GM21447 (cell line): ENCODE measurements around the gene AGA.

ENCODE experiments used
- ATAC-seq: cut with Tn5 transposase; IDR thresholded peaks from one replicate; pipeline ENCODE4 v1.9.1; 2021; ENCODE audit not compliant: unreplicated experiment

AGA gene

DNA sequence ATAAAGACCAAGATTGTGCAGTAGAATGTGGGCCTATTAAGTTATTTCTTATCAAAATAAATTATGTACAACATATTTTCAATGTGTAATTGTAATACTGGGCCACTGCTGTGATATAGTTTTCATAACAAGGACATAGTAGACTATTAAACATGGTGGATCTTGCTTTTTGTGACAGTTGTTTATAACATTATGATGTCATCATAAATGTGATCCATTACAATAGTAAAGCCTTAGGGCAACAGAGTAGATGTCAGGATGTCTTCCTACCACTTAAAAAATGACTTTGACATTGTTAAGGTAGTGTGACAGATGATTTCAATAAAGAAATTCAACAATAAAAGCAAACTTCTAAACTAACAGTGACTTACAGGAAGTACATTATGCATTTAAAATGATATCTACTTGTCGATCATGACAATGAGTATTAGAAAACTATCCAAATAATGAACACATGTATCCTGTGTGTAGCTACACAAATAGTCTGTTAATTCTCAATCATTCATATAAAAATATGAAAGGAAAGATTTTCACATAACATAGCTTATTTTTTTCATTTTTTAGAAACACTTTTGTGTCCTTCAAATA lies 5.3 kb upstream of the AGA start:
- ATAC-seq, result no peak

DNA sequence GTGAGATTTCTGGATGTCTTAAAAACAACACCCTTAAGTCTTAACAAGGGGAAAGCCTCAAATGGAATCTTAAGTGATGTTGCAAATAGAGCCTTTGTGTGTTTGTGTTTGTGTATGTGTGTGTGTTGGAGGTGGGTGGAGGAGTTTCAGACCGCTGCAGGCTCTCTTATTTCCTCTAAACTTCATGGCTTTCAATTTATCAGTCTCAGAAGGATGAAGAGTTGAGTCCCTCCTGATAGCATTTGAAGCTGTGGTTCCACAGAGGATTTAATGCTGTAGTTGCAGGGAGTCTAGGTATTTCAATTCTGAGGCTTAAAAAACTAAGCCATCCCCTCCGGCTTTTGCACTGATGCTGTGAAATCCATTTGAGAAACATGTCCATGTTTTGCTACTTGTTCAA lies 4.3 kb upstream of the AGA start:
- no peak for ATAC-seq

DNA sequence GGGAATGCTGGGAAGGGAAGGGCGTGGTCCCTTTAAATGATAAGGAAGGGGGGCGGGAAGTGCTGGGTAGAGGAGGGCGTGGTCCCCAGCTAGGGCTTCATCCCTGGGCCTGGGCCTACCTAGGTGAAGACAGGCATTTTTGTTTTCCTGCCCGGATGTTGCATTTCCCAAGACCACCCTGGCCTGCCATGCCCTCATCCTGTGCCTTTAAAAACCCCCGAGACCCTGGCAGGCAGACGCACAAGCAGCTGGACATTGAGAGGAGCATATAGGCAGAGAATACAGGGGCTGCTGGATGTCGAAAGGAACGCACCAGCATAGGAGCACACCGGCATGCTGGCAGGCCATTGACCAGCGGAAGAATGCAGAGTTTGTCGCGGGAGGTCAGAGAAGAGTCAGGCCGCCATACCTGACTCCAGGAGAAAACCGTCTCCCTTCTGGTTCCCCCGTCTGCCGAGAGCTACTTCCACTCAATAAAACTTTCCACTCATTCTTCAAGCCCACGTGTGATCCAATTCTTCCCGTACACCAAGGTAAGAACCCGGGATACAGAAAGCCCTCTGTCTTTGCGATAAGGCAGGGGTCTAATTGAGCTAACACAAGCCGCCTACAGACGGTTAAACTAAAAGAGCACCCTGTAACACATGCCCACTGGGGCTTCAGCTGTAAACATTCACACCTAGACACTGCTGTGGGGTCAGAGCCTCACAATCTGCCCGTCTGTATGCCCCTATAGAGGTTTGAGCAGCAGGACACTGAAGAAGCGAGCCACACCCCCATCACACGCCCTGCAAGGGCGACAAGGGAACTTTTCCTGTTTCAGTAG lies 2.9 kb upstream of the AGA start:
- ATAC-seq, result no peak

DNA sequence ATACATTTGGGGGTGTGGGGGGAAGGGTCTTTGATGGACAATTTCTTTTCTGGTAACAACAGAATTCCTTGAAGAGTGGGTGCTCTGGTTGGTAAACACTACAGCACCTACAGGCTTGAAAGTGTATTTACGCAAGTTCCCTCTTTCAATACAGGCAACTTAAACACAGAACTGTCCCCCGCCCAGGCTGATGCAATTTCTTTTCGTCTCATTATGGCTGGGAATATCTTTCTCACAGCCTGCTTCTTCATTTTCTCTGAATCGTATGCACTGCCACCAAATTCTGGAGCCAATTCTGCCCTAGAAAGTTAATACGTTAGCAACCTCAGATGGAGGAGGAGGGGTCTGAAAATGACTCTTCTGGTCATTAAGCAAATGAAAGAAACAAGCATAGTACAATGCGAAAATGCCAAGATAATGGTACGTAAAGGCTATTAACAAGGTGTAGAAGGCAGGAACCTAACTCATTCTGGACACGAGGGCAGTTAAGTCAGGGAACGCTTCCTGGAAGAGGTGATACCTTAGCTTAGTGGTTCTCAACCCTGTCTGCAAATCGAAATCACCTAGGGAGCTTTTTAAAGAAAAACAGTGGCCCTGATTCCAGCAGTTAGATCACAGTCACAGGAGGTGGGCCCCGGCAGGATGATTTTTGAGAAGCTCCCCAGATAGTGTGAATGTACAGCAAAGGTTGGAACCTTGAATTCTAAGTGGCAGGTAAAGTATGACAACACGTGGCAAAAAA lies 1.0 kb downstream of the AGA start:
- peak; percentile 28 for ATAC-seq

DNA sequence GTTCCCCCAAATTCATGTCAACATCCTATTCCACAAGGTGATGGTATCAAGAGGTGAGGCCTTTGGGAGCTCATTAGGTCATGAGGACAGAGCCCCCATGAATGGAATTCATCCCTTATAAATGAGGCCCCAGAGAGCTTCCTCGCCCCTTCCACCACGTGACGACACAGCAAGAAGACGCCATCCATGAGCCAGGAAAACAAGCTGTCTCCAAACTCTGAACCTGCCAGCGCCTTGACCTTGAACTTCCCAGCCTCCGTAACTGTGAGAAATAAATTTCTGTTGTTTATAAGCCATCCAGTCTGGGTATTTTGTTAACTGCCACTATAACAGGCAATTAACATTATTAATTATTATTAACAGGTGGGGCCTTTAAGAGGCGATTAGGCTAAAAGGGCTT lies 5.8 kb downstream of the AGA start:
- no peak for ATAC-seq

DNA sequence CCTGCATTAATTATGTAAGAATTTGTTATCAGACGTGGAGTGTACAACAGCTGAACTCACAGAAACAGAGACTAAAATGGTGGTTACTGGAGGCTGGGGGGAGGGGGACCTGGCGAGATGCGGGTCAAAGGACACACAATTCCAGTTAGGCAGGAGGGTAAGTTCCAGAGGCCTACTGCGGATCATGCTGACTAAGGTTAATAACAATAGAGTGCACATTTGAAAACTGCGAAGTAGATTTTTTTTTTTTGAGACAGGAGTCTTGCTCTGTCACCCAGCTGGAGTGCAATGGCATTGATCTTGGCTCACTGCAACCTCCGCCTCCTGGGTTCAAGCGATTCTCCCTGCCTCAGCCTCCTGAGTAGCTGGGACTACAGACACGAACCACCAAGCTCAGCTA lies 7.6 kb downstream of the AGA start:
- ATAC-seq, result no peak

DNA sequence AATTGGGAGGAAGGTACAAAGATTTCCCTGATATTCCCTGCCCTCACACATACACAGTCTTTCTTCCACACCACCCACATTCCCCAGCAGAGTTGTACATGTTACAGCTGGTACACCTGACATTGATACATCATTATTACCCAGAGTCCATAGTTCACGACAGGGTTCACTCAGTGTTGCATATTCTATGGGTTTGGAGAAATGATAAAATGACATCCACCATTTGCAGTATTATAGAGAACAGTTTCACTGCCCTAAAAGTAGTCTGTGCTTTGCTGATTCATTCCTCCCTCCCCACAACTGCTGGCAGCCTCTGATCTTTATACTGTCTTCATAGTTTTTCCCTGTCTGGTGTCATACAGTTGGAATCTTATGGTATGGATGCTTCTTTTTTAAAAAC lies 15.0 kb downstream of the AGA start:
- no peak for ATAC-seq

DNA sequence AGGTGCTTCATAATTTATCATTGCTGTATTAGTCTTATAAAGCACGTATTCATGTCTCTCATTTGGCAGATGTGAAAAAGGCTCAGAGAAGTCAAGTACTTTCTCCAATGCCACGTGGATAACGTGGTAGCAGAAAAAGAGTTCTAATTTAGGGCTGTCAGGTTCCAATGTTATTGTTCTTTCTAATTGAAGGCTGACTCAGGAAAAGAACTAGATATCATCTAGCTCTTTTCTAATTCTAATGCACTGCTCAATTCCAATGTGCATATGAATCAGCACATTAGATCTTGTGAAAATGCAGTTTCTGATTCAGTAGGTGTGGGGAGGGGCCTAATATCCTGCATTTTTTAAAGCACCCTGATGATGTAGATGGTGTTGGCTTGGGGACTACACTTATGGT lies 22.8 kb downstream of the AGA start:
- ATAC-seq, result no peak

DNA sequence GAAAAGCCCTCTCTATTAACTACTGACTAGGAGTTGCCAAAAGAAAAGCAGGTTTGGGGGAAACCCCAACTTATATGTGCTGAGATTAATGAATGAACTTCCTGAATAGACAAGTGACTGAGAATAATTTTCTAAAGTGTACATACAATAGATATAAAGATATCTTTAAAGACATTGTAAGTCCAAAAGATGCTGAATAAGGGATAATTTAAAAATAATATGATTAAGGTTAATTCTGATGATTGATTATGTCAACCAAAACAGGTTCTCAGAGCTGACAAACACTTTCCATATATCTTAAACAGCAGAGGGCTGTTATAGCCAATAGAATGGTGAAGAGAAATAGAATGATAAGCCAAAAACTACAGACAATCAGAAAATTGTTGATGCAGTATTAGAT lies 28.6 kb downstream of the AGA start:
- no peak for ATAC-seq

DNA sequence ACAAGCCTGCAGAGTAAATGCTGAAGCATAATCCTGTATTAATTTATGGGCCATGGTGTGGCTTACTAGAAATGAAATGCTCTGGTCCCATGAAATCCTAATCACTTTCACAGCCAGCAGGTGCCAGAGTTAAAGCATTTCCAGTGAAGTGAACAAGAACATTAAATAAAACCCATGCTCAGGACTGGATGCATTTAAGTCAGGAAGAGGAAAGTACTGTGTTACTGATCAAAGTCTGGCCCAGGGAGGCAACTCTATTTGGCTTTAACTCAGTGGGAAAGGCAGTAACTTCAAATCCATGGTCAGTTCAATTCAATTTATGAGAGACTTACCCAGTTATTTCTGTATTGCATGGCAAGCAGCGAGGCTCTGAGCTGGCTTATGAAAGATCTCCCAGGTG lies 29.2 kb downstream of the AGA start:
- ATAC-seq, result no peak

DNA sequence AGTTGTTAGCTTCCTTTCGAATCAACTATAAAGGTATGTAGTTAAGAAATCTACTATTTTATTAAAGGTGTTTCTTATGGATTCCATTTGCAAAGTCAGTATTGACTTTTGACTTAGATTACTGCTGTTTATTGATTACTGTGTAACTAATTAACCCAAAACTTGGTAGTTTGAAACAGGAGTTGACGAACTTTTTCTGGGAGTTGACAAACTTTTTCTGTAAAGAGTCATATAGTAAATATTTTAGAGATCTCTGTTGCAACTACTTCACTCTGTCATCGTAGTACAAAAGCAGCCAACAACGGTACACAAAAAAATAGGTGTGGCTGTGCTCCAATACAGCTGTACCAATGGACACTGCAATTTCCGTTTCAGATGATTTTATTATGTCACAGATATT lies 30.2 kb downstream of the AGA start:
- no peak for ATAC-seq

DNA sequence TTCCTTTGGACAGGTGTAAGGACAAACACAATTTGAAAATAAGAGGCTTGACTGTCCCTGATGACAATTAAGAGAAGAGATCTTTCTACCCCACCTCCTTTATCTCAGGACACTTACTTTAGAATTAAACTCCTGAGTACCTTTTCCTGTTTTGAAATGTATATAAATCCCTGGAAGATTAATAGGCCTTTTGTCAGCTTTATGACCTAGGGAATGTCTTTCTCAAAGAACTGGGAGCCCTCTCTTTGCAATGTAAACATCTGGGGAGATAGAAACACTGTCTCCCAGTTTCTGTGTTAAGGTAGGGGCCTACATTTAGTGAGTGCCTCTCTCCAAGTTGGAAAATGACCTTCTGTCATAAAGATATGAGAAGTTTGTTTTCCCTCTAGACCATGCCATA lies 31.7 kb downstream of the AGA start:
- no peak for ATAC-seq

DNA sequence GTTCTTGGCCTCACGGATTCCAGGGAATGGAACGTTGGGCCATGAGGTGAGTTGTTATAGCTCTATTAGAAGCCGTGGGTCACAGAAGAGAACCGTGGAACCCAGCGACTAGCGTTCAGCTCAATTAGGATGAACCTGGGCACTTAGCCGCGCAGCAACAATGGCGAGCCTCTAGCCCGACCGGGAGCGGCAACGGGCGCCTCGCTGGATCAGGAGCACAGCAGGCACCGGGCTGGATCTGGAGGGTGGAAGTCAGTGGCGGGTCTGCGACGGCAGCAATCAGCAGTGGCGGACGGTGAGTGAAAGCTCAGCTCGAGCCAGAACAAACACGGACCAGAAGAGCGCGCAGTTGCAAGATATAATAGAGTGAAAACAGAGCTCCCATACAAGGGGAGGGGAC lies 34.2 kb downstream of the AGA start:
- no peak for ATAC-seq

DNA sequence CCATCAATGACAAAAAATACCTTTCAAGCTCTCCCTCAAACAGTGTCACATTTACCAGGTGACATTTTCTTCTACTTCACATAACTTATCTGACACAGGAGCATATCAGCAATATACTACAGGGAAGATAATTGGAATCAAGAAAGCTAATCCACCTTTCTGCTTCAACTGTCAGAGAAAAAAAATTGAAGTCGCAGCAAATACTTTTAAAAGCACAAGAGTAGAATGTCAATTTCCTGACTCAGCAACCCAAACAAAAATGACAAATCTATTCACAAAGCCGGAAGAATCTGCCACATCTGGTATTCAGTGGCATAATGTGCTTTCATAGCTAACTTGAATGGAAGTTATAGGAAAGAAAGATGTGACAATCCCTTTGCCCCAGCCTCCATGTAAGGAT lies 36.7 kb downstream of the AGA start:
- ATAC-seq, result no peak

DNA sequence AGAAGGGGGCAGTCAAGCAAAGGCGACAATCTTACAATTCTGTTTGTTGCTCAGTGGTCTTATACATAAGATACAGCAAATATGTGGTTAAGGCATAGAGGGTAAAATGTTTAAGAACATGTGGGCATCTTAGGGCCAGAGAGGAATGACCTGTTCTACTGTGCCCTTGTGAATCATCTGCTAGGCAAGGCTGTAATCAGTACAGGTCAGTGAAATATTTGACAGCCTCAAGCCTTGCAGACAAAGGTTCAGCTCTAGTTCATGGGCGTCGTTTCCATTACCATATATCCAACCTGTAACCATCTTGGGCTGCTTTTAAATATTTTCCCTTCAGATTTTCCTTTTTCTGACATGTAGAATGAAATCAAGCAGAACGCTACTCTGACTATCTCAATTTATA lies 37.3 kb downstream of the AGA start:
- no peak for ATAC-seq

DNA sequence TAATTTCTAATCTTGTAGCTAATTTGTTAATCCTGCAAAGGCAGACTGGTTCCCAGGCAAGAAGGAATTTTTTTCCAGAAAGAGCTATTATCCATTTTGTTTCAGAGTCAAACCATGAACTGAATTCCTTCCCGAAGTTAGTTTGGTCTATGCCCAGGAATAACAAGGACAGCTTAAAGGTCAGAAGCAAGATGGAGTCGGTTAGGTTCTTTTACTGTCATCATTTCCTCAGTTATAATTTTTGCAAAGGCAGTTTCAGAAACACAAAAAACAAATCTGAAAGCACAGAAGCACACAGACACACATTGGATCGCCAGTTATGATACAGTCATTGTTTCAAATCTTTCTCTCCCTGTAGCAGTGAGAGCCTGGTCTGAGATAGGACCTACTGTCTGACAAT lies 37.9 kb downstream of the AGA start:
- ATAC-seq, result no peak

DNA sequence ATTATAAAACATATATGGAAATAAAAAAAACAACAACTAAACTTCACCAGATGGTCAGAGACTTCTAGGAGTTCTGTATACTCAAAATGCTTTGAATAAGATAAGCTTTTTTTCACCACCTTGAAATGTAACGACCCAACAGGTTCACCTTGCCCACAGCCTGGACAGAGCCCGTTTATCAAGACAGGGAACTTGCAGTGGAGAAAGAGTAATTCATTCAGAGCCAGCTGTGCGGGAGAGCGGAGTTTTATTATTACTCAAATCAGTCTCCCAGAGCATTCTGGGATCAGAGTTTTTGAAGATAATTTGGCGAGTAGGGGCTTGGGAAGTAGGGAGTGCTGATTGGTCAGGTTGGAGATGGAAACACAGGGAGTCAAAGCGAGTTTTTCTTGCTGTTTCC lies 38.5 kb downstream of the AGA start:
- no peak for ATAC-seq

DNA sequence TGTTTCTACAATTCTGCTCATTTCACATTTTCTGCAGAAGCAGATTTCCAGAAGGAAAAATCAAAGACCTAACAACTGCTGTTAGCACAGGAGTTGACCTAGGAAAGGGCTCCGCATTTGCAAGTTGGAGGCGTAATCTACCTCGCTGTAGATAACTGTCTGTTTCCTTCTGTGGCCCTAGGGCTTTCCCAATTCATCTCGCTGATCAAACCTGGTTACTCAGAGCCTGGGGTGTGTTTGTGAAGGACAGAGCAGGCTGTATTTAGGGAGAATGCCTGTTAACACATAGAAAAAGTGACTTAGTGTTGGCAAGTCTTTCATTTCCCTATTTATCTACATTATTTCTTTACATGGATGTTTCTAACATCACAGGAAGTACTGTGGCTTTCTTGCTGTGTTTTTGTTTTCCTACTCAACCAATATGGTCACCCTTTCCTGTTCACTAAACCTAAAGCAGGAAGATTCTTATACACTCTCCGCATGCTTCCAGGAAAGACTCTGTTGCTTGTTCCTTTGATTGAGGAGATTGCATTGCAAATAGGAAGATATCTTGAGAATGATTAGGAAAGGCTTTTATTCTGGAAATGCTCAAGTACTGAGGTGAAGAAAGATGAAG lies 40.5 kb downstream of the AGA start:
- no peak for ATAC-seq

DNA sequence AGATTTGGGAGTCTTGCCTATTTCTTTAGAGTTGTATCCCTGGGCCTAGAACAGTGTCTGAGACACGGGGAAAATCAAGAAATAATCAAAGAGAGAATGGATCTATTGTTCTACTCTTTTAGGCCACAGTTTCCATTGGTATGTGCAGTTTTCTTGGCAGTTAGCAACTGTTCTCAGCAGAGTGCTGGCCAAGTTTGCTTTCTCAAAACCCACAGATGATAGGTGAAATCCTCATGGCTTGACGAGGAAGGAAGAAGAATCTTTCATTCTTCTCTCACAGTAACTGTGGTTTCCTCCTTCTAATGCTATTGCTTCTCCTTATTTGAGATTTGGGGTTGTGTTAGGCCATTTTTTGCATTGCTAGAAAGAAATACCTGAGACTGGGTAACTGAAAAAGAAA lies 42.2 kb downstream of the AGA start:
- ATAC-seq, result no peak

DNA sequence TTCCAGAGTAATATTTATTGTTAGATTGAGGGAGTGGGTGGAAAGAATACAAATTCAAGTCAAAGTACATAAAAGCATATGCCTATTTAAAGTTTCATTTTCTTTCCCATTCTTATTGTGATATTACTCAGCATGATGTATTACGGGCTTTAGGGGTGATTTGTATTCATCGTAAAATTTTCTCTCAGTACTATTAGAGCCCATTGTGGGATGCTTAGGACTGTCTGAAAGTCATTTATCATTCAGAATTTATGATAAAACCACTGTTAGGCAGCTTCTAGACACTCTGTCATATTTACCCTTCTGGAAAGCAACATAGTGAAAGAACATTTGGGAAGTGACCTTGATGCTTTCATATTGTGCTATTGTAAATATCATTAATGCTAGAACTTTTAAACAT lies 45.9 kb downstream of the AGA start:
- ATAC-seq, result no peak

DNA sequence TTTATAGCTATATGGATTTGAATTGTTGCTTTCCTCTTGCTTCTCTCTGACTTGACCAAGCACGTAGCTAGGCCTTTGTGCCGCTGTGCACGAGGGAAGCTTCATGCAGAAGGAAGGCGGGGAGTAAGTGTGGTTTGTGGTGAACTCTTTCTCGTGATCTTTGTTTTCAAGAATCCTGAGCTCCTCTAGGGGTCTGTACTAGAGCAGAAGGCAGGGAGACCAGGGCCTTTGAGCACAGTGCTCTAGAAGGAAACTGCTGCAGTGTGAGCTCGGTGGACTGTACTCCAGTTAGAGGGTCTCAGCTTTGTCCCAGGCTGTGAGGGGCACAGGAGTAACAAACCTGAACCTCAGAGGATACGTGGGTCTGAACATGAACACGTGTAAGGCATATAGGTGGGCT lies 49.0 kb downstream of the AGA start:
- ATAC-seq, result peak; percentile 76

DNA sequence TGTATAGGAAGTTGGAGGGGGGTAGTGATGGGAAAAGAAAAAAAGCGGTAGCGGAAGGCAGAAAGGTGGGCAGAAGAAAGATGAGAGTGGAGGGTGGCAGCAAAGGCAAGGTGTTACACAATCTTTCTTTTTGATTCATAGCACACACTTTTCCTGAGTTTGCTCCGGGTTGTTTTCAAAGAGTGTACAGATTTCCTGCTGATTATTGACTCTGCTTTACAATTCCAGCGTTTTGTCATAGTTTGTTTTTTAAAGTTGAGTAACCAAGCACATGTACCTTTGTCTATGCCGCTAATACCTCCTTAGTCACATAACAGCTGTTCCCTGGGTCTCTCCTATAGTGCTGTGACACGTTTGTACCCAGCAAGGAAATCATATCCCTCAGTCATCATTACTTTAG lies 50.3 kb downstream of the AGA start:
- no peak for ATAC-seq
